ENCODE data around the gene TUBB4A. TPM values are rescaled to one million over a fixed set of nuclear protein-coding genes. Genes with fewer than 3 reads are reported as not detected.
"Not testable (repeated sequence)": the region's sequence is repeated elsewhere in the genome, so short reads cannot be mapped to it uniquely, and the experiment has no call there.

Gene TUBB4A
- 2.8 and 3.3 TPM in 2 replicates for total RNA-seq

- H3K9me3 Mint-ChIP-seq, result no peaks in the 10 kb centered on the region
- H3K27ac Mint-ChIP-seq, result peak within 1 kb of the TSS; percentile 65
- DNase-seq, result peak; percentile 85
- H3K4me3 Mint-ChIP-seq, result peak within 1 kb of the TSS; percentile 83
- intact Hi-C loops (cut with micrococcal nuclease), result loop anchor here (2.0 kb wide), 1 partner anchor 21 kb away; the partner anchor contains the start of gene DENND1C
- no peaks in the 10 kb centered on the region for H3K36me3 Mint-ChIP-seq (ENCODE audit: low read depth)
- peaks cover 22% of the 10 kb centered on the region for H3K27me3 Mint-ChIP-seq
- peaks cover 21% of the 10 kb centered on the region for H3K4me1 Mint-ChIP-seq
Measured at GRCh38 chr19:6501740-6502648, at the start of gene TUBB4A. Gene TUBB4A, minus strand, starts transcription at chr19:6502309. Its CDS starts 97 bp downstream, at chr19:6502212.

- Mint-ChIP-seq H3K4me1 (peaks cover 6% of the 10 kb centered on the region), H3K27ac (no peak overlapping the region), H3K27me3 (peaks cover 4% of the 10 kb centered on the region), H3K9me3 (no peaks in the 10 kb centered on the region), H3K36me3 (ENCODE audit: low read depth) (no peaks in the 10 kb centered on the region), H3K4me3 (no peak overlapping the region)
- no peak for DNase-seq
- intact Hi-C loops (cut with micrococcal nuclease), result no loop called here
Measured at GRCh38 chr19:6551091-6551490, 49.0 kb upstream of the TUBB4A start.

GRCh38 chr19:6550679-6551078, 48.6 kb upstream of the TUBB4A start:
- intact Hi-C loops (cut with micrococcal nuclease); DNase-seq; H3K4me1 Mint-ChIP-seq; H3K36me3 Mint-ChIP-seq (ENCODE audit: low read depth); H3K4me3 Mint-ChIP-seq; H3K27ac Mint-ChIP-seq; H3K9me3 Mint-ChIP-seq; H3K27me3 Mint-ChIP-seq: not testable (repeated sequence)

GRCh38 chr19:6543866-6544347, 41.8 kb upstream of the TUBB4A start:
- H3K27me3 Mint-ChIP-seq, result peaks cover 2% of the 10 kb centered on the region
- no peak overlapping the region for H3K27ac Mint-ChIP-seq
- no peak overlapping the region for H3K4me3 Mint-ChIP-seq
- H3K36me3 Mint-ChIP-seq (ENCODE audit: low read depth), result no peaks in the 10 kb centered on the region
- intact Hi-C loops (cut with micrococcal nuclease), result no loop called here
- DNase-seq, result no peak
- no peaks in the 10 kb centered on the region for H3K9me3 Mint-ChIP-seq
- H3K4me1 Mint-ChIP-seq, result peaks cover 5% of the 10 kb centered on the region

- Mint-ChIP-seq H3K4me1 (peaks cover 10% of the 10 kb centered on the region), H3K4me3 (no peak overlapping the region), H3K27ac (no peak overlapping the region), H3K9me3 (peaks cover under 1% of the 10 kb centered on the region), H3K27me3 (peaks cover under 1% of the 10 kb centered on the region), H3K36me3 (ENCODE audit: low read depth) (peaks cover 5% of the 10 kb centered on the region)
- intact Hi-C loops (cut with micrococcal nuclease), result no loop called here
- DNase-seq, result no peak
Measured at GRCh38 chr19:6540918-6541689, 39.0 kb upstream of the TUBB4A start.

- H3K27ac Mint-ChIP-seq, result no peak overlapping the region
- intact Hi-C loops (cut with micrococcal nuclease), result loop anchor here (5.0 kb wide), 1 partner anchor 53 kb away; the partner anchor contains the start of gene CD70
- H3K36me3 Mint-ChIP-seq (ENCODE audit: low read depth), result peaks cover 13% of the 10 kb centered on the region
- peaks cover 16% of the 10 kb centered on the region for H3K4me1 Mint-ChIP-seq
- no peaks in the 10 kb centered on the region for H3K27me3 Mint-ChIP-seq
- H3K4me3 Mint-ChIP-seq, result no peak overlapping the region
- peaks cover 7% of the 10 kb centered on the region for H3K9me3 Mint-ChIP-seq
- DNase-seq, result no peak
Measured at GRCh38 chr19:6539514-6539913, 37.4 kb upstream of the TUBB4A start.

- H3K4me1 Mint-ChIP-seq, result peaks cover 33% of the 10 kb centered on the region
- intact Hi-C loops (cut with micrococcal nuclease), result loop anchor here (5.0 kb wide), 1 partner anchor 57 kb away; the partner anchor contains the start of gene CD70
- peak overlapping the region; percentile 85 for H3K27ac Mint-ChIP-seq
- H3K9me3 Mint-ChIP-seq, result peaks cover 7% of the 10 kb centered on the region
- peak overlapping the region; percentile 50 for H3K4me3 Mint-ChIP-seq
- DNase-seq, result no peak
- peaks cover 23% of the 10 kb centered on the region for H3K36me3 Mint-ChIP-seq (ENCODE audit: low read depth)
- peaks cover 21% of the 10 kb centered on the region for H3K27me3 Mint-ChIP-seq
Measured at GRCh38 chr19:6535558-6536137, 33.5 kb upstream of the TUBB4A start.

- peaks cover 7% of the 10 kb centered on the region for H3K9me3 Mint-ChIP-seq
Measured at GRCh38 chr19:6534451-6535093, 32.5 kb upstream of the TUBB4A start.

GRCh38 chr19:6533746-6534418, 31.8 kb upstream of the TUBB4A start:
- peaks cover 45% of the 10 kb centered on the region for H3K4me1 Mint-ChIP-seq
- peaks cover 23% of the 10 kb centered on the region for H3K36me3 Mint-ChIP-seq (ENCODE audit: low read depth)
- intact Hi-C loops (cut with micrococcal nuclease), result loop anchor here (5.0 kb wide), 1 partner anchor 203 kb away; the partner anchor contains the start of genes GPR108 and TRIP10
- DNase-seq, result no peak
- peaks cover 7% of the 10 kb centered on the region for H3K9me3 Mint-ChIP-seq
- no peak overlapping the region for H3K27ac Mint-ChIP-seq
- H3K27me3 Mint-ChIP-seq, result peaks cover 36% of the 10 kb centered on the region
- peak overlapping the region; percentile 56 for H3K4me3 Mint-ChIP-seq

More at GRCh38 chr19:6534451-6535093, 32.5 kb upstream of the TUBB4A start:
- Mint-ChIP-seq H3K27me3 (peaks cover 31% of the 10 kb centered on the region), H3K36me3 (ENCODE audit: low read depth) (peaks cover 23% of the 10 kb centered on the region), H3K4me1 (peaks cover 44% of the 10 kb centered on the region), H3K27ac (no peak overlapping the region), H3K4me3 (no peak overlapping the region)
- intact Hi-C loops (cut with micrococcal nuclease), result loop anchor here (5.0 kb wide), 2 partner anchors 58 to 203 kb away; partner anchors contain the start of genes CD70, GPR108 and TRIP10
- DNase-seq, result no peak

GRCh38 chr19:6533000-6533328, 30.9 kb upstream of the TUBB4A start:
- intact Hi-C loops (cut with micrococcal nuclease), result loop anchor here (5.0 kb wide), 1 partner anchor 204 kb away; the partner anchor contains the start of genes GPR108 and TRIP10
- H3K4me3 Mint-ChIP-seq, result peak overlapping the region; percentile 87
- H3K27ac Mint-ChIP-seq, result peak overlapping the region; percentile 58
- H3K36me3 Mint-ChIP-seq (ENCODE audit: low read depth), result peaks cover 23% of the 10 kb centered on the region
- peaks cover 45% of the 10 kb centered on the region for H3K4me1 Mint-ChIP-seq
- H3K9me3 Mint-ChIP-seq, result peaks cover 7% of the 10 kb centered on the region
- DNase-seq, result no peak
- peaks cover 36% of the 10 kb centered on the region for H3K27me3 Mint-ChIP-seq

- peak overlapping the region; percentile 58 for H3K27ac Mint-ChIP-seq
- H3K9me3 Mint-ChIP-seq, result peaks cover 7% of the 10 kb centered on the region
- intact Hi-C loops (cut with micrococcal nuclease), result loop anchor here (5.0 kb wide), 1 partner anchor 205 kb away; the partner anchor contains the start of genes GPR108 and TRIP10
- peaks cover 36% of the 10 kb centered on the region for H3K27me3 Mint-ChIP-seq
- H3K4me3 Mint-ChIP-seq, result peak overlapping the region; percentile 87
- peaks cover 45% of the 10 kb centered on the region for H3K4me1 Mint-ChIP-seq
- peak; percentile 74 for DNase-seq
- peaks cover 23% of the 10 kb centered on the region for H3K36me3 Mint-ChIP-seq (ENCODE audit: low read depth)
Measured at GRCh38 chr19:6532244-6532999, 30.3 kb upstream of the TUBB4A start.

- peaks cover 44% of the 10 kb centered on the region for H3K4me1 Mint-ChIP-seq
- H3K27me3 Mint-ChIP-seq, result peaks cover 36% of the 10 kb centered on the region
Measured at GRCh38 chr19:6531956-6532243, 29.8 kb upstream of the TUBB4A start.

More at GRCh38 chr19:6531956-6532243, 29.8 kb upstream of the TUBB4A start:
- Mint-ChIP-seq H3K27ac (peak overlapping the region; percentile 58), H3K9me3 (peaks cover 7% of the 10 kb centered on the region), H3K4me3 (peak overlapping the region; percentile 87), H3K36me3 (ENCODE audit: low read depth) (peaks cover 20% of the 10 kb centered on the region)
- no peak for DNase-seq
- intact Hi-C loops (cut with micrococcal nuclease), result loop anchor here (5.0 kb wide), 1 partner anchor 205 kb away; the partner anchor contains the start of genes GPR108 and TRIP10

All from activated CD4-positive, alpha-beta T cell treated with anti-CD3 and anti-CD28 coated beads, Interleukin-2, amount 10 ng/mL, durations not matched to agents 24 days and 14 days (primary cell).